GDM1 (cell line): ENCODE measurements around the gene DDHD1.

Source experiments
- DNase-seq: peaks from one replicate; lab custom pipeline; 2025; lab: John Stamatoyannopoulos, UW

DDHD1 gene

GRCh38 chr14:52995998-52996397 lies 157.1 kb downstream of the DDHD1 start:
- no peak for DNase-seq

GRCh38 chr14:52992236-52992870 lies 160.8 kb downstream of the DDHD1 start:
- DNase-seq, result no peak

GRCh38 chr14:52988139-52988538 lies 165.0 kb downstream of the DDHD1 start:
- DNase-seq, result no peak

- no peak for DNase-seq
Measured at GRCh38 chr14:52987514-52987913, 165.6 kb downstream of the DDHD1 start.

- no peak for DNase-seq
Measured at GRCh38 chr14:52987042-52987441, 166.1 kb downstream of the DDHD1 start.
